Gastroesophageal sphincter (tissue), 3 donors: ENCODE results near the gene SULT1C3.

ENCODE experiments used
- CTCF ChIP-seq, 4 experiments: fragments of 200-600 bp in 2 of 4; fragments of 450-650 bp in 2 of 4; sonication (generic) in 1 of 4; IDR thresholded peaks; one replicate each; pipeline ENCODE4 v1.5.1; 2017 to 2019; ENCODE audit warnings: antibody characterized with exemption in 4 of 4, mild to moderate bottlenecking in 2 of 4, moderate library complexity in 2 of 4
- EP300 ChIP-seq: sonication (generic); formaldehyde crosslinking; IDR thresholded peaks from one replicate; pipeline ENCODE4 v1.6.1; 2017; ENCODE audit warnings: antibody characterized with exemption, mild to moderate bottlenecking
- POLR2A ChIP-seq, 2 donors: fragments of 450-650 bp; IDR thresholded peaks; one replicate each; pipeline ENCODE4 v1.6.1; 2017; ENCODE audit warnings: antibody characterized with exemption in 2 of 2, mild to moderate bottlenecking in 2 of 2, moderate library complexity in 1 of 2
- POLR2AphosphoS5 ChIP-seq: sonication (generic); formaldehyde crosslinking; IDR thresholded peaks from one replicate; pipeline ENCODE4 v1.6.1; 2017; ENCODE audit warnings: antibody characterized with exemption

- TF ChIP-seq CTCF (IDR thresholded peaks at IDR 0.05) (no peak), POLR2A (IDR thresholded peaks at IDR 0.05) (no peak), POLR2AphosphoS5 (no peak), EP300 (no peak)
Measured at GRCh38 chr2:108288534-108289106, 48.9 kb downstream of the SULT1C3 start, which contains the start of gene SULT1C2.
